IMR-90 (cell line): ENCODE results near the gene WNT3.
"Not testable (repeated sequence)": the region's sequence is repeated elsewhere in the genome, so short reads cannot be mapped to it uniquely, and the experiment has no call there.

Experiments
- BHLHE40 ChIP-seq: fragments of 150-350 bp; IDR thresholded peaks from 2 replicates; pipeline ENCODE4 v1.6.1; 2016; ENCODE audit warnings: mild to moderate bottlenecking, low read depth, low read length
- CEBPB ChIP-seq: IDR thresholded peaks from 2 replicates; pipeline ENCODE4 v1.6.1; 2012; ENCODE audit warnings: low read depth, low read length, improper control_type of control experiment
- MAFK ChIP-seq: IDR thresholded peaks from 2 replicates; pipeline ENCODE4 v1.6.1; 2012; ENCODE audit warnings: low read depth, low read length, improper control_type of control experiment
- MAZ ChIP-seq: IDR thresholded peaks from 2 replicates; pipeline ENCODE4 v1.6.1; 2012; ENCODE audit warnings: low read depth, mild to moderate bottlenecking, low read length, improper control_type of control experiment, moderate library complexity, borderline replicate concordance
- MXI1 ChIP-seq: IDR thresholded peaks from 2 replicates; pipeline ENCODE4 v1.6.1; 2012; ENCODE audit warnings: low read depth, mild to moderate bottlenecking, low read length, moderate library complexity, borderline replicate concordance
- NFE2L2 ChIP-seq: fragments of 150-350 bp; IDR thresholded peaks from 2 replicates; pipeline ENCODE4 v1.6.1; 2016; ENCODE audit warnings: low read depth, mild to moderate bottlenecking, low read length
- POLR2A ChIP-seq: IDR thresholded peaks from 2 replicates; pipeline ENCODE4 v1.6.1; 2012; ENCODE audit warnings: mild to moderate bottlenecking, low read depth, low read length
- RAD21 ChIP-seq: IDR thresholded peaks from 2 replicates; pipeline ENCODE4 v1.6.1; 2012; ENCODE audit warnings: low read length, improper control_type of control experiment
- RCOR1 ChIP-seq: IDR thresholded peaks from 2 replicates; pipeline ENCODE4 v1.6.1; 2012; ENCODE audit warnings: mild to moderate bottlenecking, low read length, improper control_type of control experiment; ENCODE audit not compliant: insufficient replicate concordance
- RFX5 ChIP-seq: IDR thresholded peaks from 2 replicates; pipeline ENCODE4 v1.8.0; 2012; ENCODE audit warnings: low read depth, mild to moderate bottlenecking, low read length, moderate library complexity
- TF ChIP-seq, protein P1 (sequence below): conservative IDR thresholded peaks from 2 replicates; pipeline ENCODE4 v1.5.1; 2012; ENCODE audit warnings: mild to moderate bottlenecking, low read depth, low read length, improper control_type of control experiment

DNA sequence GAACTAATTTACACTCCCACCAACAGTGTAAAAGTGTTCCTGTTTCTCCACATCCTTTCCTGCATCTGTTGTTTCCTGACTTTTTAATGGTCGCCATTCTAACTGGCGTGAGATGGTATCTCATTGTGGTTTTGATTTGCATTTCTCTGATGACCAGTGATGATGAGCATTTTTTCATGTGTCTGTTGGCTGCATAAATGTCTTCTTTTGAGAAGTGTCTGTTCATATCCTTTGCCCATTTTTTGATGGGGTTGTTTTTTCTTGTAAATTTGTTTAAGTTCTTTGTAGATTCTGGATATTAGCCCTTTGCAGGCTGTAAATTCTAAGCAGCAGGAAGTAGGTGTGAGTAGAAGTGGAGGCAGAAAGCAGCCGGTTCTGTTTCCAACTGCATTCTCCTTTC is 22.1 kb upstream of the WNT3 start:
- not testable (repeated sequence) for TF ChIP-seq RAD21, CEBPB, RFX5, MAZ, NFE2L2, POLR2A, MAFK, MXI1, BHLHE40, RCOR1
- TF ChIP-seq, protein P1, sequence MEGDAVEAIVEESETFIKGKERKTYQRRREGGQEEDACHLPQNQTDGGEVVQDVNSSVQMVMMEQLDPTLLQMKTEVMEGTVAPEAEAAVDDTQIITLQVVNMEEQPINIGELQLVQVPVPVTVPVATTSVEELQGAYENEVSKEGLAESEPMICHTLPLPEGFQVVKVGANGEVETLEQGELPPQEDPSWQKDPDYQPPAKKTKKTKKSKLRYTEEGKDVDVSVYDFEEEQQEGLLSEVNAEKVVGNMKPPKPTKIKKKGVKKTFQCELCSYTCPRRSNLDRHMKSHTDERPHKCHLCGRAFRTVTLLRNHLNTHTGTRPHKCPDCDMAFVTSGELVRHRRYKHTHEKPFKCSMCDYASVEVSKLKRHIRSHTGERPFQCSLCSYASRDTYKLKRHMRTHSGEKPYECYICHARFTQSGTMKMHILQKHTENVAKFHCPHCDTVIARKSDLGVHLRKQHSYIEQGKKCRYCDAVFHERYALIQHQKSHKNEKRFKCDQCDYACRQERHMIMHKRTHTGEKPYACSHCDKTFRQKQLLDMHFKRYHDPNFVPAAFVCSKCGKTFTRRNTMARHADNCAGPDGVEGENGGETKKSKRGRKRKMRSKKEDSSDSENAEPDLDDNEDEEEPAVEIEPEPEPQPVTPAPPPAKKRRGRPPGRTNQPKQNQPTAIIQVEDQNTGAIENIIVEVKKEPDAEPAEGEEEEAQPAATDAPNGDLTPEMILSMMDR = not testable (repeated sequence)
